ENCODE results near the gene MED26.
A peak's percentile ranks its signal among the peaks of the same experiment; 100 is the strongest.
"Not testable (repeated sequence)": the region's sequence is repeated elsewhere in the genome, so short reads cannot be mapped to it uniquely, and the experiment has no call there.

Gene MED26

DNA sequence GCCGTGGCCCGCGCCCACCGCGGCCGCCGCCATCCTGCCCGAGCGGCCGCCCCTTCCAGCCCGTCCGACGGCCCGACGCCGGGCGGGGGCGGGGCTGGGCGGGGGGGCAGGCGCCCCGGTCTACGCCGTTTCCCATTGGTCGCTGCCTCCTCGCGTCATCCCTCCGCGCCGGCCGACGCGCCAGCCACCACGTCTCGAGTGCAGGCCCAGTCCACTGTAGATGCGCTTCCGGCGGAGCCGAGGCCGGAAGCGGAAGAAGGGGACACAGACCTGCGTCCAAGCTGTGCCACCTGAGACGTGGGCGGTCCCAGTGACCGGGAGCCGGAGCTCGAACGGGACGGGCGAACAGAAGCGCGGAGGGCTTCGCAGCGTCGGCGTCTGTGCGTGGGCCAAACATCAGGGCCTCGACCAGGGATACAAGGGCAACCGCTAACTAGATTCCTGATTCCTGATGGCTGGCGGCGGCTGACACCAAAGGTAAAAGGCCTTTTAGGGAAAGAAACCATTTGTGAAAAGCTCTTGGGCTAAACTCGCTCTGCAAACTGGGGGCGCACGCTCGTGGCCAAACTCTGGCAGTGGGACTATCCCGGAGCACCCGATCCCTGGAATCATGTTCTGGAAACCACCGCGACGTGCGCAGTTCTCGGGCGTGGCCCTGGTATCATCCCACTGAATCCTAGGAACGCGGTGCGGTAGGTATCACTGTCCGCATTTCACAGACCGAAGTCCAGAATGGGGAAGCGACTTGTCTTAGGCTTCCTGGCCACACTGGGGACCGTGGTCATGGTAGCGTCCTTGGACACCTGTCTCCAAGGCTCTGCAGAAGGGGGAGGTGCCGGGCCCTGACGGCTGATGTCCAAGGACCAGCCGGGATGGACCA is 55.4 kb downstream of the MED26 start, which contains the start of gene SLC35E1:
TSS of gene SLC35E1 (minus strand) at position 84 of the 880 bp plus-strand sequence. CDS start at position 33, 51 bp downstream.
- DNase-seq: peak; percentile 86

- DNase-seq: no peak
Observed at GRCh38 chr19:16571822-16572331, 56.1 kb downstream of the MED26 start.

GRCh38 chr19:16571283-16571682 is 56.7 kb downstream of the MED26 start:
- no peak for DNase-seq

GRCh38 chr19:16569609-16570320 is 58.2 kb downstream of the MED26 start:
- no peak for DNase-seq

- DNase-seq: no peak
Observed at GRCh38 chr19:16566702-16567101, 61.3 kb downstream of the MED26 start.

DNA sequence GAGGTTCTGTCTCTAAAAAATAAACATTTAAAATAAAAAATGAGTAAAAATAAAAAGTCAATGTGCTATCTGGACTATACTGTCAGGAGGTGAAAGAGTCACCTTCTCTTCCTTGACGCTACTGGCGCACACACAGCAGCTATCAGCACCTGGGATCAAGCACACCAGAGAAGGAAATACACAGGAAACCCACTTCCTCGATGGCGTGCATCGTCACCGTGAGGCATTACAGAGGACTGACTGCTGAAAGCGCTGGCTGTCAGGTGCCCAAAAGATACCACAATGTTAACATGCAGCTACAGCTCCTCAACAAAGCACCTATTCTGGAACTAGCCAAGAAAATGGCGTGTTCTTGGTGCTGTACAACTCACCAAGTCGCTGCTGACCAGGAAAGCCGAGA is 61.8 kb downstream of the MED26 start:
- no peak for DNase-seq

DNA sequence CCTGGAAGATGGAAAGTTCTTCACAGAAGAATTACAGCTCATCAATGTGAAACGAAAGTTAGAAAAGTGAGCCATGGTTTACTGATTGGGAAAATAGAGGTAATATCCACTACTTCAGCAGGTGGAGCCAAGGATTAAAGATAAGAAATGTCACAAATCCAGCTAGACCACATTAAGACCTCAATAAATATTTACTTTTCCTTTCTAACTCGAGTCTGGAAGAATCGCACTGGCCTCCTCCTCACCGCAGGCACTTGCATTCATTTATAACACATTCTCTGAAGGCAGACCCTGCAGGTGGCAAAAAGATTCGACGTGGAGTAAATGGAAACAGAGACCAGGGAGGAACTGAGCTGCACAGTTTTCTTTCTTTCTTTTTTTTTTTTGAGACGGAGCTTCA is 63.2 kb downstream of the MED26 start:
- DNase-seq: no peak

- DNase-seq: no peak
Observed at GRCh38 chr19:16562608-16563025, 65.4 kb downstream of the MED26 start.

DNA sequence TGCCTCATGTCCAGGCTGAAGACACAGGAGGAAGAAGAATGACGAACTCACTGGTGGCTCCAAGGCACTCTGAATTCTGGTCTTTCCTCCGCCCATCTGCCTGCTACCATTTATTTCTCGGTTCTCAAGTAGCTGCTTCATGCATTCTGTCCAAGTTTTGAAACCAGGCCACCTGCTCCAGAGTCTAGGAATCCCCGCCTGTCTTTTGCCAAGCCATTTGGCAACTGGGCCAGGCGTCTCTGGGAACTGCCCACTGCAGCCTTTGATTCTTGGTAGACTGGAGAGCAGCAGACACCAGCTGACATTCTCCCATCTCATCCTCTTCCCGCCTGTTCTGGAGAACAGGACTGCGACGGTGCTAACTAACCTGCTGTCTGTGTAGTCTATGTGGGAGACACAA is 66.6 kb downstream of the MED26 start:
- no peak for DNase-seq

DNA sequence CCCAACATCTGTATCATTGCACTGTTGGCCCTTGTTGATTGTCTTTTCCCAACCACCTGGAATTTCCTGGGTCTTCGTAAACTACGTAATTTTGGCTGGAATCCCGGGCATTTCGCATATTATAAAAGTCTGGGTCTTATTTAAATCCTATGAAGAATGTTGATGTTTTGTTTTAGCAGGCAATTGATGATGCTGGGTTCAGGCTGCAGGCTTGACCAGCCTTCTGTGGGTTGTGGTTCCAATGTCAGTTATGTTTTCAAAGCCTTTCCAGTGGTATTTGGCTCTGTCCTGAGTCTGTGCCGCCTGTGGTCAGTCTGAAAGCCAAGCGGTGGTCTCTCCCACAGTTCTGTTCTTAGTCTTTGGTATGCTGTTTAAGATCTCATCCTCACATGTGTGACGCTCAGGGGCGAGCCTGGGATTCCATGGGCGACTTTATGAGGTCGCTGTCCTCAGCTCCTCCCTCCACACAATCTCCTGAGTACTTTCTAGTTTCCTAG is 68.2 kb downstream of the MED26 start:
- DNase-seq: no peak

GRCh38 chr19:16554776-16555175 is 73.2 kb downstream of the MED26 start:
- DNase-seq: no peak

- DNase-seq: not testable (repeated sequence)
Observed at GRCh38 chr19:16551902-16552301, 76.1 kb downstream of the MED26 start.

- no peak for DNase-seq
Observed at GRCh38 chr19:16548956-16549355, 79.0 kb downstream of the MED26 start.

GRCh38 chr19:16544473-16545231 is 83.4 kb downstream of the MED26 start:
- DNase-seq: no peak

DNA sequence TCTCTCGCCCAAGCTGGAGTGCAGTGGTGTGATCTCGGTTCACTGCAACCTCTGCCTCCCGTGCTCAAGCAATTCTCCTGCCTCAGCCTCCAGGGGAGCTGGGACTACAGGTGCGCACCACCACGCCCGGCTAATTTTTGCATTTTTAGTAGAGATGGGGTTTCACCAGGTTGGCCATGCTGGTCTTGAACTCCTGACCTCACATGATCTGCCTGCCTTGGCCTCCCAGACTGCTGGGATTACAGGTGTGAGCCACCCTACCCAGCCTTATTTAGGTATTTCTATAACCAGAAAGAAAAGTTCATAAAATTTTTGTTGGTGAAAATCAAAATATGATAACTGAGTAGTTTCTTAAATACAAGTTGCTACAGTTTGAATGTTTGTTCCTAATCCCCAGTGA is 84.3 kb downstream of the MED26 start:
- not testable (repeated sequence) for DNase-seq

DNA sequence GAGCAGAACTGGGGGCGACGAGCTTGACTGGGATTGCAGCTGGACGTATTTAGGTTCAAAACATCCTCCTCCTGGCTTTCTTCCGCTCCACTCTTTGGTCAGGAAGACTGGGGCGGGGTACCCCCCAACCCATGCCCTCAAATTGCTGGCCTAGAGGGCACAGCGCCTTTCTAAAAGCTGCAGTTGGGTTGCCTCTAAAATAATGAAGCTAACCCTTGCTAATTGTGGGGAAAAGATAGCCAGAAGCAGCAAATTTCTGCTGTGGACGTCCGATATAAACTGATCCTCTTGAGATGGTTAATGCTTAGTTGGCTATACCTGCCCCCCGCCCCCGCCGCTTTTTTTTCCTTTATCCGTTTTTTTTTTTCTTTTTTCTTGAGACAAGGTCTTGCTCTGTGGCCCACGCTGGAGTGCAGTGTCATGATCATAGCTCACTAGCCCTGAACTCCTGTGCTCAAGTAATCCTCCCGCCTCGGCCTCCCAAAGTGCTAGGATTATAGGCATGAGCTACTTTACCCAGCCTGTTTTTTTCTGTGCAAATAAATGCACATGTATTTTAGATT is 85.0 kb downstream of the MED26 start:
- DNase-seq: no peak

DNA sequence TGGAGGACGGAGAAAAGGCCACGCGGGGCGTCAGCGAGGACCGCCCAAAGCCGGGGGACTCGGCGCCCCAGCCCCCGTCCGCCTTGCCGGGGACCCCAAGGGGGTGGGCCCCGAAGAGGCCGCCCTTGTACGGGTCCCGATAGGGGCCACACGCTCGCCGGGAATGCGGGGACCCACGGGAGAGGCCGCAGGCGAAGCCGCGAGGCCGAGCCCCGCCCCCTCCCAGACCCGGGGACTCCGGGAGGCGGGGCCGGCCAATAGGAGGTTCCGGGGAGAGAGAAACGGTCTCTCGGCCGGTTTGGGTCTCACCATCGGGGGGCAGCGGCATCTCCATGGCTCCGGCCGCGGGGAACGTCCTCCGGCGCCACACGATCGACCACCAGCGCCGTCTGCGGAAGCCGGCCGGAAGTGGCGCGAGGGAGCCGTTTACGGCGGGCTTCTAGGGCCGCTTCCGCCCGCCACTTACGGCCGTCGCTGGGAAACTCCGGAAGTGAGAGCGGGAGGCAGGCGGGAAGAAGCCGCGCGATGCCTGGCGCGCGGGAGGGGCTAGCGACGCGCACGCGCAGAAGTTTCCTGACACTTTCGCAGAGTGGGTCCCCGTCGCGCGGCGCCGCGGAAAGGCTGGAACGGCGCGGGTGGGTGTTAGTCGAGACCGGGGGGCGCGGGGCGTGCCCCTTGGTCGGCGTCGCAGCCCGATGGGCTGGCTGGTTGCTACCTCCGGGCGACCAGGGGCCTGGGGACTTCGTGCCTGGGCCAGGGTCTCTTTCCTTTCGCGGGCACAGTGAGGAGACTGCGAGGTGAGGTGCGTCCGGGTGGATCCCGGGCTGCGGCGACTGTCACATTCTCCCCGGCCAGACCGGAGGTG is 85.7 kb downstream of the MED26 start, which contains the start of gene CHERP:
TSS of gene CHERP (minus strand) at position 393 of the 865 bp plus-strand sequence. CDS start at position 334, 59 bp downstream.
- peak; percentile 83 for DNase-seq

- DNase-seq: no peak
Observed at GRCh38 chr19:16541526-16542044, 86.4 kb downstream of the MED26 start.

- no peak for DNase-seq
Observed at GRCh38 chr19:16540948-16541347, 87.1 kb downstream of the MED26 start.

DNA sequence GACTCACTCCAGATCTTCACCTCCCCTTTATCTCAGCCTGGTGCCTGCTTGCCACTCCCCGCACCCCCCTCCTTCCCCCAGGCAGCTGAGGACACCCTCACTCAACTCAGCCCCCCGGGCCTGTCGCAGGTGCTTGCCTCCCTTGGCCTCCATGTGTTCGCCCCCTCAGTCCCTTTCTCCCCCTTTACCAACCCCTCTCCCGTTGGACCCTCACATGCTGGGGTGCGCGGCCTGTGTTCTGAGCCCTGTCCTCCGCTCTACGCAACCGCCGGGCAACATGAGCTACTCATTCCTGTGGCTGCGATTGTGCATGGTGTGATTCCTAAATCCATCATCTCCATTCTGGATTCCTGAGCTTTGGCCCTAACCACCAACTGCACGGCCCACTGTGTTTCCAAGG is 90.9 kb downstream of the MED26 start:
- DNase-seq: no peak

GRCh38 chr19:16536130-16536529 is 91.9 kb downstream of the MED26 start:
- DNase-seq: no peak
